ENCODE data around the gene GLDN. TPM values are rescaled to one million over a fixed set of nuclear protein-coding genes. Genes with fewer than 3 reads are reported as not detected.

Gene GLDN
- total and polyA plus RNA-seq, 9 donors, result 0.16 to 0.84 (median 0.29) TPM

Other genes starting within 250 kb of the GLDN start
- gene TNFAIP8L3, start 246.7 kb upstream of the GLDN start, total RNA-seq, result 2.1 TPM
- 1 to 10 TPM; 1.1 to 2.5 (median 1.8) TPM for gene TNFAIP8L3, start 246.7 kb upstream of the GLDN start, polyA plus RNA-seq (ENCODE audit: insufficient read depth in 1 of 8, insufficient read length in 8 of 8, low replicate concordance in 1 of 8)
- gene CYP19A1, start 3.1 kb upstream of the GLDN start, total RNA-seq, result 2.0 TPM
- gene CYP19A1, start 3.1 kb upstream of the GLDN start, polyA plus RNA-seq (ENCODE audit: insufficient read depth in 1 of 8, insufficient read length in 8 of 8, low replicate concordance in 1 of 8), result 1 to 10 TPM in 1 of 8 donors, under 1 TPM in 7; 0.51 to 1.0 (median 0.64) TPM